HEK293 (cell line): Measurements from ENCODE around the gene TSKU.

Experiments
- CTCF ChIP-seq: fragments of 450-650 bp; formaldehyde crosslinking; IDR thresholded peaks from 2 replicates; pipeline ENCODE4 v1.5.1; 2016; ENCODE audit warnings: missing biosample characterization, missing genetic modification characterization
- KLF9 ChIP-seq: fragments of 450-650 bp; formaldehyde crosslinking; IDR thresholded peaks from 2 replicates; pipeline ENCODE4 v1.5.1; 2016; ENCODE audit warnings: missing biosample characterization, missing genetic modification characterization, low read depth
- YY1 ChIP-seq: fragments of 450-650 bp; formaldehyde crosslinking; IDR thresholded peaks from 2 replicates; pipeline ENCODE4 v1.5.1; 2018; ENCODE audit warnings: missing biosample characterization, missing genetic modification characterization
- ZNF274 ChIP-seq, 2 experiments: fragments of 200-500 bp in 1 of 2; fragments of 450-650 bp in 1 of 2; sonication (Bioruptor generic) in 1 of 2; formaldehyde crosslinking in 1 of 2; IDR thresholded peaks; 2 replicates each; pipeline versions ENCODE4 v1.5.1 to v1.6.1; 2014 to 2016; ENCODE audit warnings: borderline replicate concordance in 1 of 2, inconsistent platforms in 1 of 2, low read length in 1 of 2, missing biosample characterization in 1 of 2, missing genetic modification characterization in 1 of 2
- ZNF324 ChIP-seq: fragments of 450-650 bp; formaldehyde crosslinking; IDR thresholded peaks from 2 replicates; pipeline ENCODE4 v1.5.1; 2016; ENCODE audit warnings: missing biosample characterization, missing genetic modification characterization
- ZNF624 ChIP-seq: fragments of 450-650 bp; formaldehyde crosslinking; IDR thresholded peaks from 2 replicates; pipeline ENCODE4 v1.5.1; 2017; ENCODE audit warnings: missing biosample characterization, missing genetic modification characterization
- ZNF830 ChIP-seq: fragments of 450-650 bp; IDR thresholded peaks from 2 replicates; pipeline ENCODE4 v1.5.0; 2018; ENCODE audit warnings: missing biosample characterization, missing genetic modification characterization, low read depth, mild to moderate bottlenecking, moderate library complexity
- TF ChIP-seq, protein P1 (sequence below): fragments of 450-650 bp; formaldehyde crosslinking; IDR thresholded peaks from 2 replicates; pipeline ENCODE4 v1.5.1; 2016; ENCODE audit warnings: missing biosample characterization, missing genetic modification characterization, low read depth
- TF ChIP-seq, protein P2 (sequence below): IDR thresholded peaks from 2 replicates; pipeline ENCODE4 v1.6.1; 2011; ENCODE audit warnings: mild to moderate bottlenecking, low read depth, low read length, borderline replicate concordance
- TF ChIP-seq, protein P3 (sequence below): fragments of 450-650 bp; IDR thresholded peaks from 2 replicates; pipeline ENCODE4 v1.5.1; 2018; ENCODE audit warnings: missing biosample characterization, mild to moderate bottlenecking, missing genetic modification characterization
- TF ChIP-seq, protein P4 (sequence below): fragments of 450-650 bp; formaldehyde crosslinking; IDR thresholded peaks from 2 replicates; pipeline ENCODE4 v1.5.1; 2016; ENCODE audit warnings: missing biosample characterization, missing genetic modification characterization
- TF ChIP-seq, protein P5 (sequence below): fragments of 450-650 bp; formaldehyde crosslinking; IDR thresholded peaks from 2 replicates; pipeline ENCODE4 v1.5.1; 2016; ENCODE audit warnings: missing biosample characterization, missing genetic modification characterization

DNA sequence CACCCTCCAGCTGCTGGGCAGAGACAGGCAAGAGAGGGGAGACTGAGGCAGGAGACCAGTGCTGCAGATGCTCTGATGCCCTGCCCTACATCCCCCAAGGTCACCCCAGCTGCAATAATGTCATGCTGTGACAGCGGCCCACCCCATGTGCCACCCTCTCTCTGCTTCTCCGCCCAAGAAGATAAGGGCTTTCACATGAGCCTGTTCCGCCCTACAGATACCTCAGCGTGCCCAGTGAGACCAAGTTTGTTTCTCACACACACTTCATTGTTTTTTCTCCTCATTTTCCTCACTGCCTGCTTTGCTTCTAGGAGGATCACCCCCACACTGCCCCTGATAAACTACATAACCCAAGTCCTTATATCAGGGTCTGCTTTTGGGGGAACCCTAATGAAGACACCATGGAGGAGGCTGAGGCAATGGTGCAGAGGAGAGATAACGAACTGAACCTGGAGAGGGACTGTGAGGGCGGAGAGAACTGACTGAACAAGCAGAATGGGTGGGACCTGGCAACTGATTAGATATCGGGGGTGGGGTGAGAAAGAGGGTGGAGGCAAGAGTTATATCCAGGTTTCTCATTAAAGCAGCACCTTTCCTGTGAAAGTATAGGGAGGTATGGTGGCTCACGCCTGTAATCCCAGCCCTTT, 37.5 kb upstream of the TSKU start:
- no peak for TF ChIP-seq KLF9
- TF ChIP-seq, protein P1, sequence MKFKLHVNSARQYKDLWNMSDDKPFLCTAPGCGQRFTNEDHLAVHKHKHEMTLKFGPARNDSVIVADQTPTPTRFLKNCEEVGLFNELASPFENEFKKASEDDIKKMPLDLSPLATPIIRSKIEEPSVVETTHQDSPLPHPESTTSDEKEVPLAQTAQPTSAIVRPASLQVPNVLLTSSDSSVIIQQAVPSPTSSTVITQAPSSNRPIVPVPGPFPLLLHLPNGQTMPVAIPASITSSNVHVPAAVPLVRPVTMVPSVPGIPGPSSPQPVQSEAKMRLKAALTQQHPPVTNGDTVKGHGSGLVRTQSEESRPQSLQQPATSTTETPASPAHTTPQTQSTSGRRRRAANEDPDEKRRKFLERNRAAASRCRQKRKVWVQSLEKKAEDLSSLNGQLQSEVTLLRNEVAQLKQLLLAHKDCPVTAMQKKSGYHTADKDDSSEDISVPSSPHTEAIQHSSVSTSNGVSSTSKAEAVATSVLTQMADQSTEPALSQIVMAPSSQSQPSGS (tag by site-specific recombination): no peak
- no peak for TF ChIP-seq YY1 (tag by site-specific recombination)
- no peak for TF ChIP-seq CTCF (tag by site-specific recombination)
- TF ChIP-seq, protein P2, sequence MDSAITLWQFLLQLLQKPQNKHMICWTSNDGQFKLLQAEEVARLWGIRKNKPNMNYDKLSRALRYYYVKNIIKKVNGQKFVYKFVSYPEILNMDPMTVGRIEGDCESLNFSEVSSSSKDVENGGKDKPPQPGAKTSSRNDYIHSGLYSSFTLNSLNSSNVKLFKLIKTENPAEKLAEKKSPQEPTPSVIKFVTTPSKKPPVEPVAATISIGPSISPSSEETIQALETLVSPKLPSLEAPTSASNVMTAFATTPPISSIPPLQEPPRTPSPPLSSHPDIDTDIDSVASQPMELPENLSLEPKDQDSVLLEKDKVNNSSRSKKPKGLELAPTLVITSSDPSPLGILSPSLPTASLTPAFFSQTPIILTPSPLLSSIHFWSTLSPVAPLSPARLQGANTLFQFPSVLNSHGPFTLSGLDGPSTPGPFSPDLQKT: no peak
- TF ChIP-seq, protein P3, sequence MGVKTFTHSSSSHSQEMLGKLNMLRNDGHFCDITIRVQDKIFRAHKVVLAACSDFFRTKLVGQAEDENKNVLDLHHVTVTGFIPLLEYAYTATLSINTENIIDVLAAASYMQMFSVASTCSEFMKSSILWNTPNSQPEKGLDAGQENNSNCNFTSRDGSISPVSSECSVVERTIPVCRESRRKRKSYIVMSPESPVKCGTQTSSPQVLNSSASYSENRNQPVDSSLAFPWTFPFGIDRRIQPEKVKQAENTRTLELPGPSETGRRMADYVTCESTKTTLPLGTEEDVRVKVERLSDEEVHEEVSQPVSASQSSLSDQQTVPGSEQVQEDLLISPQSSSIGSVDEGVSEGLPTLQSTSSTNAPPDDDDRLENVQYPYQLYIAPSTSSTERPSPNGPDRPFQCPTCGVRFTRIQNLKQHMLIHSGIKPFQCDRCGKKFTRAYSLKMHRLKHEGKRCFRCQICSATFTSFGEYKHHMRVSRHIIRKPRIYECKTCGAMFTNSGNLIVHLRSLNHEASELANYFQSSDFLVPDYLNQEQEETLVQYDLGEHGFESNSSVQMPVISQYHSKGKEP (tag by site-specific recombination): no peak
- TF ChIP-seq, protein P4, sequence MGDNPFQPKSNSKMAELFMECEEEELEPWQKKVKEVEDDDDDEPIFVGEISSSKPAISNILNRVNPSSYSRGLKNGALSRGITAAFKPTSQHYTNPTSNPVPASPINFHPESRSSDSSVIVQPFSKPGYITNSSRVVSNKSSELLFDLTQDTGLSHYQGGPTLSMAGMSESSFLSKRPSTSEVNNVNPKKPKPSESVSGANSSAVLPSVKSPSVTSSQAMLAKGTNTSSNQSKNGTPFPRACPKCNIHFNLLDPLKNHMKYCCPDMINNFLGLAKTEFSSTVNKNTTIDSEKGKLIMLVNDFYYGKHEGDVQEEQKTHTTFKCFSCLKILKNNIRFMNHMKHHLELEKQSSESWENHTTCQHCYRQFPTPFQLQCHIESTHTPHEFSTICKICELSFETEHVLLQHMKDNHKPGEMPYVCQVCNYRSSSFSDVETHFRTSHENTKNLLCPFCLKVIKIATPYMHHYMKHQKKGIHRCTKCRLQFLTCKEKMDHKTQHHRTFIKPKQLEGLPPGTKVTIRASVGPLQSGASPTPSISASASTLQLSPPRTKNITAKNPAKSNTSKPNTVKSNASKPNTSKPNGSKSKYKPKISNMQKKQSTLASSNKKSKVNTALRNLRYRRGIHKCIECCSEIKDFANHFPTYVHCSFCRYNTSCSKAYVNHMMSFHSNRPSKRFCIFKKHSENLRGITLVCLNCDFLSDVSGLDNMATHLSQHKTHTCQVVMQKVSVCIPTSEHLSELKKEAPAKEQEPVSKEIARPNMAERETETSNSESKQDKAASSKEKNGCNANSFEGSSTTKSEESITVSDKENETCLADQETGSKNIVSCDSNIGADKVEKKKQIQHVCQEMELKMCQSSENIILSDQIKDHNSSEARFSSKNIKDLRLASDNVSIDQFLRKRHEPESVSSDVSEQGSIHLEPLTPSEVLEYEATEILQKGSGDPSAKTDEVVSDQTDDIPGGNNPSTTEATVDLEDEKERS (tag by site-specific recombination): no peak
- TF ChIP-seq ZNF830 (tag by site-specific recombination): no peak
- TF ChIP-seq, protein P5, sequence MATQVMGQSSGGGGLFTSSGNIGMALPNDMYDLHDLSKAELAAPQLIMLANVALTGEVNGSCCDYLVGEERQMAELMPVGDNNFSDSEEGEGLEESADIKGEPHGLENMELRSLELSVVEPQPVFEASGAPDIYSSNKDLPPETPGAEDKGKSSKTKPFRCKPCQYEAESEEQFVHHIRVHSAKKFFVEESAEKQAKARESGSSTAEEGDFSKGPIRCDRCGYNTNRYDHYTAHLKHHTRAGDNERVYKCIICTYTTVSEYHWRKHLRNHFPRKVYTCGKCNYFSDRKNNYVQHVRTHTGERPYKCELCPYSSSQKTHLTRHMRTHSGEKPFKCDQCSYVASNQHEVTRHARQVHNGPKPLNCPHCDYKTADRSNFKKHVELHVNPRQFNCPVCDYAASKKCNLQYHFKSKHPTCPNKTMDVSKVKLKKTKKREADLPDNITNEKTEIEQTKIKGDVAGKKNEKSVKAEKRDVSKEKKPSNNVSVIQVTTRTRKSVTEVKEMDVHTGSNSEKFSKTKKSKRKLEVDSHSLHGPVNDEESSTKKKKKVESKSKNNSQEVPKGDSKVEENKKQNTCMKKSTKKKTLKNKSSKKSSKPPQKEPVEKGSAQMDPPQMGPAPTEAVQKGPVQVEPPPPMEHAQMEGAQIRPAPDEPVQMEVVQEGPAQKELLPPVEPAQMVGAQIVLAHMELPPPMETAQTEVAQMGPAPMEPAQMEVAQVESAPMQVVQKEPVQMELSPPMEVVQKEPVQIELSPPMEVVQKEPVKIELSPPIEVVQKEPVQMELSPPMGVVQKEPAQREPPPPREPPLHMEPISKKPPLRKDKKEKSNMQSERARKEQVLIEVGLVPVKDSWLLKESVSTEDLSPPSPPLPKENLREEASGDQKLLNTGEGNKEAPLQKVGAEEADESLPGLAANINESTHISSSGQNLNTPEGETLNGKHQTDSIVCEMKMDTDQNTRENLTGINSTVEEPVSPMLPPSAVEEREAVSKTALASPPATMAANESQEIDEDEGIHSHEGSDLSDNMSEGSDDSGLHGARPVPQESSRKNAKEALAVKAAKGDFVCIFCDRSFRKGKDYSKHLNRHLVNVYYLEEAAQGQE (tag by site-specific recombination): no peak
- TF ChIP-seq ZNF624: no peak
- TF ChIP-seq ZNF324: no peak
- TF ChIP-seq ZNF274 (IDR thresholded peaks at IDR 0.05; ENCODE audit: low read length): no peak
- TF ChIP-seq ZNF274 (tag by site-specific recombination; IDR thresholded peaks at IDR 0.05; ENCODE audit: borderline replicate concordance): no peak
